Spleen (tissue), 11 donors: ENCODE results near the gene SKP1. TPM values are rescaled to one million over a fixed set of nuclear protein-coding genes. Genes with fewer than 3 reads are reported as not detected.

Experiments
- DNase-seq: peaks from one replicate; pipeline ENCODE4 v3.0.0-alpha.2; 2020
- H3K27ac ChIP-seq, 8 donors: fragments of 200-600 bp; sonication (generic) in 7 of 8; 1 replicate in 4 of 8; 2 replicates in 4 of 8; pipeline versions ENCODE4 v1.5.0 to v1.8.0; 2016 to 2021; ENCODE audit warnings: inconsistent platforms in 4 of 8, mild to moderate bottlenecking in 4 of 8, moderate library complexity in 1 of 8
- H3K27me3 ChIP-seq, 7 donors: fragments of 200-600 bp; sonication (generic) in 6 of 7; replicated peaks in 1 of 7; 1 replicate in 4 of 7; 2 replicates in 3 of 7; pipeline versions ENCODE4 v1.5.0 to v1.8.0; 2016 to 2021; ENCODE audit warnings: inconsistent platforms in 3 of 7, mild to moderate bottlenecking in 1 of 7
- H3K36me3 ChIP-seq, 6 donors: fragments of 200-600 bp; sonication (generic) in 5 of 6; 1 replicate in 4 of 6; 2 replicates in 2 of 6; pipeline versions ENCODE4 v1.5.0 to v1.8.0; 2016 to 2021; ENCODE audit warnings: inconsistent platforms in 2 of 6
- H3K4me1 ChIP-seq, 6 donors: fragments of 200-600 bp; sonication (generic) in 5 of 6; 1 replicate in 3 of 6; 2 replicates in 3 of 6; pipeline versions ENCODE4 v1.5.0 to v1.8.0; 2016 to 2021; ENCODE audit warnings: inconsistent platforms in 3 of 6
- H3K4me3 ChIP-seq, 8 donors: fragments of 200-600 bp; sonication (generic) in 7 of 8; 1 replicate in 4 of 8; 2 replicates in 4 of 8; pipeline versions ENCODE4 v1.5.0 to v1.8.0; 2016 to 2021; ENCODE audit warnings: inconsistent platforms in 4 of 8, mild to moderate bottlenecking in 4 of 8, moderate library complexity in 2 of 8
- H3K9me3 ChIP-seq, 8 donors: fragments of 200-600 bp; sonication (generic) in 7 of 8; 1 replicate in 4 of 8; 2 replicates in 4 of 8; pipeline versions ENCODE4 v1.5.0 to v1.8.0; 2016 to 2021; ENCODE audit warnings: inconsistent platforms in 4 of 8
- POLR2A ChIP-seq, 3 donors: fragments of 450-650 bp; IDR thresholded peaks; one replicate each; pipeline ENCODE4 v1.5.1; 2017; ENCODE audit warnings: antibody characterized with exemption in 3 of 3, mild to moderate bottlenecking in 1 of 3
- POLR2AphosphoS5 ChIP-seq, 3 donors: sonication (generic); formaldehyde crosslinking; IDR thresholded peaks; one replicate each; pipeline ENCODE4 v1.5.1; 2017; ENCODE audit warnings: antibody characterized with exemption in 3 of 3
- WGBS, 5 donors: extraction: QIAGEN DNeasy Blood & Tissue Kit in 3 of 5; methylation state at CpG; one replicate each; pipeline versions ENCODE4 v1.1.5 to v1.1.7; 2013 to 2018; 5-methylcytosine and 5-hydroxymethylcytosine counted together
- intact Hi-C: fragments of 100-400 bp; cut with DNase I; formaldehyde crosslinking; loops from one replicate; pipeline ENCODE4 v1.15.0; 2023; ENCODE audit warnings: low total_unique reads
- polyA plus RNA-seq, 3 donors: library from polyadenylated mRNA; stranded (reverse); fragments of 200-250 nt; gene quantifications; one replicate each; pipeline ENCODE4 v1.2.1, GENCODE V29; 2013
- total RNA-seq, 7 donors: library from RNA; depleted of rRNA in 3 of 7; stranded (reverse); fragments of >200 nt in 3 of 7; fragmentation: NEBNext Ultra II Directional in 4 of 7; extraction: Animal tissue kit (Norgen Biotek cat#: 25700) in 4 of 7; gene quantifications; one replicate each; pipeline versions ENCODE4 v1.1.0 to v1.2.1, GENCODE V29; 2016 to 2021
- TF ChIP-seq, protein P1 (sequence below), 11 experiments: fragments of 200-600 bp in 7 of 11; fragments of 450-650 bp in 4 of 11; sonication (generic) in 4 of 11; IDR thresholded peaks in 8 of 11; conservative IDR thresholded peaks in 3 of 11; 1 replicate in 7 of 11; 2 replicates in 4 of 11; pipeline versions ENCODE4 v1.4.0 to v1.8.0; 2016 to 2021; ENCODE audit warnings: antibody characterized with exemption in 11 of 11, inconsistent platforms in 4 of 11, mild to moderate bottlenecking in 1 of 11
- donor health status: healthy with polysubstance abuse.
- donor health status: DM: no; HTN: no; CAD: no; lungs with moderate emphysema.
- donor health status: DM: no; HTN: no; CAD: no.
- donor health status: Bipolar disorder and iron deficiency.
- donor health status: healthy.
- donor health status: DM: no; HTN: no; CAD: no.
- donor health status: DM: yes; HTN: yes; CAD: no.

SKP1 gene
- total and polyA plus RNA-seq, 10 donors = 121 to 354 (median 202) TPM

- Histone ChIP-seq H3K27ac (peak overlapping the region in 1 of 8 donors; percentile 75), H3K36me3 (peaks cover 0 to 100% (median 67%) of the 10 kb centered on the region in 6 donors), H3K4me3 (no peak overlapping the region), H3K27me3 (no peaks in the 10 kb centered on the region), H3K4me1 (peaks cover 5 to 64% (median 35%) of the 10 kb centered on the region in 6 donors), H3K9me3 (no peaks in the 10 kb centered on the region)
- intact Hi-C loops = loop anchor here (5.0 kb wide), 1 partner anchor 47 kb away; no protein-coding TSS in a partner anchor
- WGBS, 5 donors = 90 to 94% (median 93%) methylated on average over 6 of the region's 6 CpGs
- no peak for DNase-seq
- TF ChIP-seq POLR2A (IDR thresholded peaks at IDR 0.05) (no peak), POLR2AphosphoS5 (IDR thresholded peaks at IDR 0.05) (peak in 1 of 3 donors; percentile 22)
- TF ChIP-seq, protein P1, sequence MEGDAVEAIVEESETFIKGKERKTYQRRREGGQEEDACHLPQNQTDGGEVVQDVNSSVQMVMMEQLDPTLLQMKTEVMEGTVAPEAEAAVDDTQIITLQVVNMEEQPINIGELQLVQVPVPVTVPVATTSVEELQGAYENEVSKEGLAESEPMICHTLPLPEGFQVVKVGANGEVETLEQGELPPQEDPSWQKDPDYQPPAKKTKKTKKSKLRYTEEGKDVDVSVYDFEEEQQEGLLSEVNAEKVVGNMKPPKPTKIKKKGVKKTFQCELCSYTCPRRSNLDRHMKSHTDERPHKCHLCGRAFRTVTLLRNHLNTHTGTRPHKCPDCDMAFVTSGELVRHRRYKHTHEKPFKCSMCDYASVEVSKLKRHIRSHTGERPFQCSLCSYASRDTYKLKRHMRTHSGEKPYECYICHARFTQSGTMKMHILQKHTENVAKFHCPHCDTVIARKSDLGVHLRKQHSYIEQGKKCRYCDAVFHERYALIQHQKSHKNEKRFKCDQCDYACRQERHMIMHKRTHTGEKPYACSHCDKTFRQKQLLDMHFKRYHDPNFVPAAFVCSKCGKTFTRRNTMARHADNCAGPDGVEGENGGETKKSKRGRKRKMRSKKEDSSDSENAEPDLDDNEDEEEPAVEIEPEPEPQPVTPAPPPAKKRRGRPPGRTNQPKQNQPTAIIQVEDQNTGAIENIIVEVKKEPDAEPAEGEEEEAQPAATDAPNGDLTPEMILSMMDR (IDR thresholded peaks at IDR 0.05 in 8 of 11, conservative IDR thresholded peaks at IDR 0.05 in 3 of 11) = no peak
Observed at GRCh38 chr5:134148986-134149539, 27.7 kb downstream of the SKP1 start.

- no peak overlapping the region for H3K4me3 ChIP-seq
- peaks cover 5 to 68% (median 35%) of the 10 kb centered on the region in 6 donors for H3K4me1 ChIP-seq
- no peak for DNase-seq
- peaks cover 0 to 100% (median 68%) of the 10 kb centered on the region in 6 donors for H3K36me3 ChIP-seq
- H3K27me3 ChIP-seq = no peaks in the 10 kb centered on the region
- intact Hi-C loops = loop anchor here (5.0 kb wide), 1 partner anchor 46 kb away; no protein-coding TSS in a partner anchor
- no peak overlapping the region for H3K27ac ChIP-seq
- TF ChIP-seq POLR2A (IDR thresholded peaks at IDR 0.05) (no peak), POLR2AphosphoS5 (IDR thresholded peaks at IDR 0.05) (peak in 1 of 3 donors; percentile 58)
- WGBS, 5 donors = 58 to 80% (median 72%) methylated on average over 2 of the region's 2 CpGs
- H3K9me3 ChIP-seq = no peaks in the 10 kb centered on the region
Observed at GRCh38 chr5:134148316-134148715, 28.4 kb downstream of the SKP1 start.

DNA sequence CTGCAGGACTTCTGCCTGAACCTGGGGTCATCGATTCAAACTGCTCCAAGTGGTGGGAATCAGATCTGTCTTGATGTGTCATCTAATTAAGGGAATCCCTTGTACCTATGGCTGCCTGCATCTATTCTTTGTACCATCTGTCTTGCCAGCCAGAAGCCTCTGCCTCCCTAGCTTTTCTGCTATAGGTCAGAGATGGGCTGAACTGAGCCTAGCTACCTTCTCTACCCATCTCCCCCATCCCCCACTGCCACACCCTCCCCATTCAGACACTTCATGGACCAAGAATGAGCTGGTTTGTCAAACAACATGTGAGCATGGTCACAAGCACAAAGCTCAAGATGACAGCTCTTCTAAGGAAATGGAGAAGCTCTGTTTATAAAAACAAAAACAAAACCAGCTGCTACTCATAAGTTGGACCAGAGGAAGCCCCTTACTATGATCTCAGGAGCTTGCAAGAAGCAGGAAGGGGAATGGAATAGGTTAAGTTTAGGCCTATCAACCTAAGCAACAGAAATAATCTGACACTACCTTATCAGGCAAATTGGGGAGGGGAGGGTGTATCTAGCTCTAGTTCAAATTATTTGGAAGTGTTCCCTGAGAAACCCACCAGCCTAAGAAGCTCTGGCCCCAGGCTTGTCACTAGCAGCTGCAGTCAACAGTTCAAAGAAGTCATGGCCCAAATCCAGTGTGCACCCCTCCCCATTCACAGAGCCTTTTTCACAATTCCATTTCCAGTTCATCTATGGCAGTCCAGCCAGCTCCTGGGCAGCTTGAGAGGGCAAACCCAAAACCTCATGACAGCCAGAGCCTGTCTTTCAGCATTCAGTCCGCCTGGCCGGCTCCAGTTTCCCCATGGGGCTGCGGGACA is 29.9 kb downstream of the SKP1 start:
- Histone ChIP-seq H3K27ac (peak overlapping the region in 1 of 8 donors; percentile 52), H3K4me1 (peaks cover 5 to 59% (median 35%) of the 10 kb centered on the region in 6 donors), H3K9me3 (no peaks in the 10 kb centered on the region), H3K27me3 (no peaks in the 10 kb centered on the region), H3K4me3 (no peak overlapping the region), H3K36me3 (peaks cover 0 to 100% (median 66%) of the 10 kb centered on the region in 6 donors)
- TF ChIP-seq POLR2A (IDR thresholded peaks at IDR 0.05) (no peak), POLR2AphosphoS5 (IDR thresholded peaks at IDR 0.05) (peak in 1 of 3 donors; percentile 11)
- intact Hi-C loops = loop anchor here (5.0 kb wide), 1 partner anchor 45 kb away; no protein-coding TSS in a partner anchor
- WGBS, 5 donors = 84 to 99% (median 92%) methylated on average over 4 of the region's 4 CpGs
- DNase-seq = peak; percentile 53

GRCh38 chr5:134145779-134146581 is 30.8 kb downstream of the SKP1 start:
- TF ChIP-seq POLR2A (IDR thresholded peaks at IDR 0.05) (no peak), POLR2AphosphoS5 (IDR thresholded peaks at IDR 0.05) (peak in 2 of 3 donors; percentile 50 to 67)
- TF ChIP-seq, protein P1 (IDR thresholded peaks at IDR 0.05 in 8 of 11, conservative IDR thresholded peaks at IDR 0.05 in 3 of 11) = peak; percentile 91 to 98 (median 98)
- WGBS, 5 donors = 87 to 94% (median 90%) methylated on average over 12 to 13 of the region's 13 CpGs
- intact Hi-C loops = loop anchor here (5.0 kb wide), 1 partner anchor 44 kb away; no protein-coding TSS in a partner anchor

More at GRCh38 chr5:134145779-134146581, 30.8 kb downstream of the SKP1 start:
- peak overlapping the region in 3 of 8 donors; percentile 12 to 52 (median 47) for H3K27ac ChIP-seq
- H3K4me3 ChIP-seq = no peak overlapping the region
- no peaks in the 10 kb centered on the region for H3K9me3 ChIP-seq
- DNase-seq = peak; percentile 91
- peaks cover 3 to 58% (median 30%) of the 10 kb centered on the region in 6 donors for H3K4me1 ChIP-seq
- H3K36me3 ChIP-seq = peaks cover 0 to 100% (median 64%) of the 10 kb centered on the region in 6 donors
- no peaks in the 10 kb centered on the region for H3K27me3 ChIP-seq
